ENCODE measurements around the gene PIM1.

PIM1 gene

GRCh38 chr6:37200085-37200484, 30.1 kb downstream of the PIM1 start:
- Histone ChIP-seq H4K8ac (ENCODE audit: low read depth, low read length) (no peak overlapping the region), H3K4me2 (ENCODE audit: low read length) (no peak overlapping the region), H3K79me2 (ENCODE audit: control insufficient read depth, insufficient read depth, low read length) (no peaks in the 10 kb centered on the region), H3K56ac (ENCODE audit: low read length) (no peak overlapping the region), H2BK120ac (ENCODE audit: low read depth, low read length) (no peak overlapping the region), H2BK5ac (ENCODE audit: low read length) (no peak overlapping the region), H3K4ac (ENCODE audit: low read depth, low read length) (no peak overlapping the region), H3K27me3 (ENCODE audit: insufficient read depth, low read length, poor library complexity) (no peaks in the 10 kb centered on the region), H3K36me3 (ENCODE audit: control insufficient read depth, insufficient read depth, low read length) (no peaks in the 10 kb centered on the region), H2BK15ac (replicated peaks; ENCODE audit: low read depth) (no peak overlapping the region), H3K18ac (ENCODE audit: low read length) (no peak overlapping the region), H3K27ac (ENCODE audit: low read depth, low read length) (no peak overlapping the region), H3K9ac (ENCODE audit: low read length) (no peak overlapping the region), H4K5ac (ENCODE audit: low read length) (no peak overlapping the region), H2AK5ac (ENCODE audit: low read length) (no peak overlapping the region), H3K4me3 (ENCODE audit: low read length) (no peak overlapping the region), H3K79me1 (ENCODE audit: low read length) (no peaks in the 10 kb centered on the region), H3K23ac (ENCODE audit: low read length) (no peak overlapping the region), H3K4me1 (ENCODE audit: control insufficient read depth, low read depth, low read length) (no peaks in the 10 kb centered on the region)
- WGBS (ENCODE audit: extremely low coverage, insufficient coverage, low lambda C conversion rate), result no CpG with 5 or more reads among the region's 5 CpGs
- DNase-seq, result no peak

GRCh38 chr6:37201726-37202125, 31.8 kb downstream of the PIM1 start:
- Histone ChIP-seq H2AK5ac (ENCODE audit: low read length) (no peak overlapping the region), H3K4me1 (ENCODE audit: control insufficient read depth, low read depth, low read length) (no peaks in the 10 kb centered on the region), H2BK120ac (ENCODE audit: low read depth, low read length) (no peak overlapping the region), H3K4ac (ENCODE audit: low read depth, low read length) (no peak overlapping the region), H3K27me3 (ENCODE audit: insufficient read depth, low read length, poor library complexity) (no peaks in the 10 kb centered on the region), H4K5ac (ENCODE audit: low read length) (no peak overlapping the region), H4K8ac (ENCODE audit: low read depth, low read length) (no peak overlapping the region), H3K23ac (ENCODE audit: low read length) (no peak overlapping the region), H3K27ac (ENCODE audit: low read depth, low read length) (no peak overlapping the region), H3K18ac (ENCODE audit: low read length) (no peak overlapping the region), H3K9ac (ENCODE audit: low read length) (no peak overlapping the region), H3K79me1 (ENCODE audit: low read length) (no peaks in the 10 kb centered on the region), H2BK5ac (ENCODE audit: low read length) (no peak overlapping the region), H3K79me2 (ENCODE audit: control insufficient read depth, insufficient read depth, low read length) (no peaks in the 10 kb centered on the region), H3K4me3 (ENCODE audit: low read length) (no peak overlapping the region), H3K56ac (ENCODE audit: low read length) (no peak overlapping the region), H2BK15ac (replicated peaks; ENCODE audit: low read depth) (no peak overlapping the region), H3K4me2 (ENCODE audit: low read length) (no peak overlapping the region), H3K36me3 (ENCODE audit: control insufficient read depth, insufficient read depth, low read length) (no peaks in the 10 kb centered on the region)
- WGBS (ENCODE audit: extremely low coverage, insufficient coverage, low lambda C conversion rate), result no CpG with 5 or more reads among the region's 1 CpG
- DNase-seq, result no peak

GRCh38 chr6:37202788-37203491, 33.0 kb downstream of the PIM1 start:
- no peak overlapping the region for H2AK5ac ChIP-seq (ENCODE audit: low read length)
- no peaks in the 10 kb centered on the region for H3K79me1 ChIP-seq (ENCODE audit: low read length)
- H3K4me3 ChIP-seq (ENCODE audit: low read length), result no peak overlapping the region
- no peak overlapping the region for H2BK5ac ChIP-seq (ENCODE audit: low read length)
- no peak overlapping the region for H2BK15ac ChIP-seq (replicated peaks; ENCODE audit: low read depth)
- H3K4ac ChIP-seq (ENCODE audit: low read depth, low read length), result no peak overlapping the region
- no peak overlapping the region for H4K8ac ChIP-seq (ENCODE audit: low read depth, low read length)
- no peak overlapping the region for H3K27ac ChIP-seq (ENCODE audit: low read depth, low read length)
- H3K79me2 ChIP-seq (ENCODE audit: control insufficient read depth, insufficient read depth, low read length), result no peaks in the 10 kb centered on the region
- H3K56ac ChIP-seq (ENCODE audit: low read length), result no peak overlapping the region
- no peak overlapping the region for H3K23ac ChIP-seq (ENCODE audit: low read length)
- no peak overlapping the region for H3K4me2 ChIP-seq (ENCODE audit: low read length)
- no peak overlapping the region for H4K5ac ChIP-seq (ENCODE audit: low read length)
- no peak overlapping the region for H2BK120ac ChIP-seq (ENCODE audit: low read depth, low read length)
- H3K9ac ChIP-seq (ENCODE audit: low read length), result no peak overlapping the region
- H3K27me3 ChIP-seq (ENCODE audit: insufficient read depth, low read length, poor library complexity), result no peaks in the 10 kb centered on the region
- H3K36me3 ChIP-seq (ENCODE audit: control insufficient read depth, insufficient read depth, low read length), result no peaks in the 10 kb centered on the region
- DNase-seq, result no peak
- no peak overlapping the region for H3K18ac ChIP-seq (ENCODE audit: low read length)
- WGBS (ENCODE audit: extremely low coverage, insufficient coverage, low lambda C conversion rate), result 100% methylated on average over 1 of the region's 7 CpGs
- H3K4me1 ChIP-seq (ENCODE audit: control insufficient read depth, low read depth, low read length), result no peaks in the 10 kb centered on the region

GRCh38 chr6:37204014-37204751, 34.2 kb downstream of the PIM1 start:
- H3K18ac ChIP-seq (ENCODE audit: low read length), result no peak overlapping the region
- H3K4ac ChIP-seq (ENCODE audit: low read depth, low read length), result no peak overlapping the region
- no peaks in the 10 kb centered on the region for H3K79me1 ChIP-seq (ENCODE audit: low read length)
- H3K56ac ChIP-seq (ENCODE audit: low read length), result no peak overlapping the region
- H3K9ac ChIP-seq (ENCODE audit: low read length), result no peak overlapping the region
- H3K36me3 ChIP-seq (ENCODE audit: control insufficient read depth, insufficient read depth, low read length), result no peaks in the 10 kb centered on the region
- no peak overlapping the region for H3K27ac ChIP-seq (ENCODE audit: low read depth, low read length)
- no peak overlapping the region for H2BK15ac ChIP-seq (replicated peaks; ENCODE audit: low read depth)
- no peak overlapping the region for H3K23ac ChIP-seq (ENCODE audit: low read length)
- no peak for DNase-seq
- no peak overlapping the region for H2BK5ac ChIP-seq (ENCODE audit: low read length)
- H3K27me3 ChIP-seq (ENCODE audit: insufficient read depth, low read length, poor library complexity), result no peaks in the 10 kb centered on the region
- H3K4me1 ChIP-seq (ENCODE audit: control insufficient read depth, low read depth, low read length), result no peaks in the 10 kb centered on the region
- 100% methylated on average over 1 of the region's 7 CpGs for WGBS (ENCODE audit: extremely low coverage, insufficient coverage, low lambda C conversion rate)
- H2BK120ac ChIP-seq (ENCODE audit: low read depth, low read length), result no peak overlapping the region
- no peak overlapping the region for H4K5ac ChIP-seq (ENCODE audit: low read length)
- H3K4me3 ChIP-seq (ENCODE audit: low read length), result no peak overlapping the region
- H4K8ac ChIP-seq (ENCODE audit: low read depth, low read length), result no peak overlapping the region
- no peak overlapping the region for H2AK5ac ChIP-seq (ENCODE audit: low read length)
- H3K79me2 ChIP-seq (ENCODE audit: control insufficient read depth, insufficient read depth, low read length), result no peaks in the 10 kb centered on the region
- H3K4me2 ChIP-seq (ENCODE audit: low read length), result no peak overlapping the region

GRCh38 chr6:37205175-37205996, 35.4 kb downstream of the PIM1 start:
- Histone ChIP-seq H2BK5ac (ENCODE audit: low read length) (no peak overlapping the region), H3K56ac (ENCODE audit: low read length) (no peak overlapping the region), H3K23ac (ENCODE audit: low read length) (no peak overlapping the region), H3K79me1 (ENCODE audit: low read length) (no peaks in the 10 kb centered on the region), H3K18ac (ENCODE audit: low read length) (no peak overlapping the region), H3K27ac (ENCODE audit: low read depth, low read length) (no peak overlapping the region), H3K4me1 (ENCODE audit: control insufficient read depth, low read depth, low read length) (no peaks in the 10 kb centered on the region), H3K27me3 (ENCODE audit: insufficient read depth, low read length, poor library complexity) (no peaks in the 10 kb centered on the region), H2AK5ac (ENCODE audit: low read length) (no peak overlapping the region), H2BK120ac (ENCODE audit: low read depth, low read length) (no peak overlapping the region), H2BK15ac (replicated peaks; ENCODE audit: low read depth) (no peak overlapping the region), H3K9ac (ENCODE audit: low read length) (no peak overlapping the region), H3K4me3 (ENCODE audit: low read length) (no peak overlapping the region), H3K36me3 (ENCODE audit: control insufficient read depth, insufficient read depth, low read length) (no peaks in the 10 kb centered on the region), H3K4ac (ENCODE audit: low read depth, low read length) (no peak overlapping the region), H3K4me2 (ENCODE audit: low read length) (no peak overlapping the region), H4K5ac (ENCODE audit: low read length) (no peak overlapping the region), H3K79me2 (ENCODE audit: control insufficient read depth, insufficient read depth, low read length) (no peaks in the 10 kb centered on the region), H4K8ac (ENCODE audit: low read depth, low read length) (no peak overlapping the region)
- no peak for DNase-seq
- WGBS (ENCODE audit: extremely low coverage, insufficient coverage, low lambda C conversion rate), result no CpG with 5 or more reads among the region's 13 CpGs
